Ectodermal cell (in vitro differentiated cells): Measurements from ENCODE around the gene PIBF1.

Experiments used
- H3K27ac ChIP-seq: 2 replicates; pipeline ENCODE4 v1.7.0; 2013; ENCODE audit warnings: mild to moderate bottlenecking, low read depth, low read length; ENCODE audit not compliant: insufficient read depth, poor library complexity, severe bottlenecking
- H3K27me3 ChIP-seq: 2 replicates; pipeline ENCODE4 v1.7.0; 2013; ENCODE audit warnings: mild to moderate bottlenecking, low read length; ENCODE audit not compliant: insufficient read depth, control insufficient read depth, poor library complexity, severe bottlenecking
- H3K36me3 ChIP-seq: one replicate; pipeline ENCODE4 v1.7.0; 2013; ENCODE audit warnings: low read length; ENCODE audit not compliant: control insufficient read depth, insufficient read depth
- H3K4me1 ChIP-seq: one replicate; pipeline ENCODE4 v1.7.0; 2013; ENCODE audit warnings: low read length; ENCODE audit not compliant: control insufficient read depth, insufficient read depth
- H3K4me3 ChIP-seq: 2 replicates; pipeline ENCODE4 v1.7.0; 2013; ENCODE audit warnings: low read depth, low read length, control low read depth; ENCODE audit not compliant: insufficient read depth
- H3K9me3 ChIP-seq: 2 replicates; pipeline ENCODE4 v1.7.0; 2013; ENCODE audit warnings: mild to moderate bottlenecking, low read length, moderate library complexity; ENCODE audit not compliant: control insufficient read depth
- WGBS, 2 experiments: methylation state at CpG; one replicate each; pipeline ENCODE4 v1.1.7; 2013; ENCODE audit warnings: missing lambda C conversion rate in 2 of 2; 5-methylcytosine and 5-hydroxymethylcytosine counted together

PIBF1 gene

GRCh38 chr13:72852207-72852606 lies 70.3 kb downstream of the PIBF1 start:
- Histone ChIP-seq H3K36me3 (no peaks in the 10 kb centered on the region), H3K4me1 (no peaks in the 10 kb centered on the region), H3K27me3 (no peaks in the 10 kb centered on the region), H3K27ac (no peak overlapping the region), H3K4me3 (no peak overlapping the region), H3K9me3 (no peaks in the 10 kb centered on the region)
- WGBS, 2 experiments: 94 to 96% methylated on average over 12 of the region's 12 CpGs

GRCh38 chr13:72853000-72853399 lies 71.1 kb downstream of the PIBF1 start:
- H3K27ac ChIP-seq: no peak overlapping the region
- H3K4me3 ChIP-seq: no peak overlapping the region
- whole genome bisulfite sequencing, 2 experiments: 94 to 96% methylated on average over 1 of the region's 1 CpG
- no peaks in the 10 kb centered on the region for H3K36me3 ChIP-seq
- no peaks in the 10 kb centered on the region for H3K4me1 ChIP-seq
- no peaks in the 10 kb centered on the region for H3K27me3 ChIP-seq
- no peaks in the 10 kb centered on the region for H3K9me3 ChIP-seq

- 97 to 99% methylated on average over 4 to 8 of the region's 9 CpGs for WGBS, 2 experiments
- H3K27ac ChIP-seq: no peak overlapping the region
Observed at GRCh38 chr13:72864142-72865011, 82.4 kb downstream of the PIBF1 start.

GRCh38 chr13:72868229-72868628 lies 86.3 kb downstream of the PIBF1 start:
- H3K4me1 ChIP-seq: no peaks in the 10 kb centered on the region
- no peaks in the 10 kb centered on the region for H3K9me3 ChIP-seq
- no peak overlapping the region for H3K27ac ChIP-seq
- no peaks in the 10 kb centered on the region for H3K36me3 ChIP-seq
- WGBS, 2 experiments: 82% methylated on average over 1 of the region's 1 CpG; no CpG with 5 or more reads in 1 of the 2 experiments
- H3K27me3 ChIP-seq: no peaks in the 10 kb centered on the region
- H3K4me3 ChIP-seq: no peak overlapping the region

More at GRCh38 chr13:72864142-72865011, 82.4 kb downstream of the PIBF1 start:
- no peaks in the 10 kb centered on the region for H3K4me1 ChIP-seq
- H3K36me3 ChIP-seq: no peaks in the 10 kb centered on the region
- H3K27me3 ChIP-seq: no peaks in the 10 kb centered on the region
- no peaks in the 10 kb centered on the region for H3K9me3 ChIP-seq
- H3K4me3 ChIP-seq: no peak overlapping the region

- Histone ChIP-seq H3K36me3 (no peaks in the 10 kb centered on the region), H3K4me3 (no peak overlapping the region), H3K4me1 (no peaks in the 10 kb centered on the region), H3K27me3 (no peaks in the 10 kb centered on the region), H3K27ac (no peak overlapping the region), H3K9me3 (no peaks in the 10 kb centered on the region)
- 91 to 94% methylated on average over 2 of the region's 2 CpGs for WGBS, 2 experiments
Observed at GRCh38 chr13:72875233-72875632, 93.3 kb downstream of the PIBF1 start.

- Histone ChIP-seq H3K9me3 (no peaks in the 10 kb centered on the region), H3K36me3 (no peaks in the 10 kb centered on the region), H3K27ac (no peak overlapping the region), H3K27me3 (no peaks in the 10 kb centered on the region), H3K4me1 (no peaks in the 10 kb centered on the region), H3K4me3 (no peak overlapping the region)
- WGBS, 2 experiments: 100% methylated on average over 1 of the region's 2 CpGs
Observed at GRCh38 chr13:72884101-72884500, 102.2 kb downstream of the PIBF1 start.

GRCh38 chr13:72886272-72887067 lies 104.5 kb downstream of the PIBF1 start:
- Histone ChIP-seq H3K9me3 (no peaks in the 10 kb centered on the region), H3K4me3 (no peak overlapping the region), H3K27ac (no peak overlapping the region), H3K36me3 (no peaks in the 10 kb centered on the region), H3K27me3 (no peaks in the 10 kb centered on the region), H3K4me1 (no peaks in the 10 kb centered on the region)
- WGBS, 2 experiments: 92 to 99% methylated on average over 3 to 5 of the region's 5 CpGs

GRCh38 chr13:72889495-72889894 lies 107.6 kb downstream of the PIBF1 start:
- 100% methylated on average over 1 of the region's 1 CpG for WGBS, 2 experiments

GRCh38 chr13:72890546-72890945 lies 108.6 kb downstream of the PIBF1 start:
- Histone ChIP-seq H3K27ac (no peak overlapping the region), H3K27me3 (no peaks in the 10 kb centered on the region), H3K4me3 (no peak overlapping the region), H3K9me3 (no peaks in the 10 kb centered on the region), H3K4me1 (no peaks in the 10 kb centered on the region), H3K36me3 (peaks cover under 1% of the 10 kb centered on the region)
- 83 to 90% methylated on average over 2 of the region's 2 CpGs for WGBS, 2 experiments

More at GRCh38 chr13:72889495-72889894, 107.6 kb downstream of the PIBF1 start:
- H3K27me3 ChIP-seq: no peaks in the 10 kb centered on the region
- H3K27ac ChIP-seq: no peak overlapping the region
- H3K36me3 ChIP-seq: no peaks in the 10 kb centered on the region
- no peak overlapping the region for H3K4me3 ChIP-seq
- H3K9me3 ChIP-seq: no peaks in the 10 kb centered on the region
- no peaks in the 10 kb centered on the region for H3K4me1 ChIP-seq

GRCh38 chr13:72891423-72891822 lies 109.5 kb downstream of the PIBF1 start:
- Histone ChIP-seq H3K9me3 (no peaks in the 10 kb centered on the region), H3K36me3 (peaks cover 5% of the 10 kb centered on the region), H3K27ac (no peak overlapping the region), H3K4me1 (no peaks in the 10 kb centered on the region), H3K4me3 (no peak overlapping the region), H3K27me3 (no peaks in the 10 kb centered on the region)
- 99 to 100% methylated on average over 2 to 3 of the region's 3 CpGs for WGBS, 2 experiments
